ENCODE results near the gene JMJD1C.
"Not testable (repeated sequence)": the region's sequence is repeated elsewhere in the genome, so short reads cannot be mapped to it uniquely, and the experiment has no call there.

The JMJD1C gene

DNA sequence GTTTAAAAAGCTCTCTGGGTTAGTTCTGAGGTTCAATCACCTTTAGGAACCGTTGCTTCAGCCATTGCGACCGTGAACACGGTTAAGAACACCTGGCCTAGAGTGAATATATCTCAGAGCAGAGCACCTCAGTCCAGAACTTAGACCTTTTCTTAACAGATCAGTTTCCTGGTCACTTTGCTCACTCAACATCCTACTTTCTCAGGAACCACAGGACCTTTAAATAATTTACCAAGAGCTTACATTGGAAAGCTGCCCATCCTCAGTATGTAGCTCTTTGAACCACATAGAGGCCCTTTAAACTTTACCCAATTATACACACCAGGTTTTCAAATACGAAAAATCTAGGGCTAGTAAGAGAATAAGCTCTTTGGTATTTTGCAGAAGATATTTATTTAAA lies 179.4 kb downstream of the JMJD1C start:
- DNase-seq: no peak

DNA sequence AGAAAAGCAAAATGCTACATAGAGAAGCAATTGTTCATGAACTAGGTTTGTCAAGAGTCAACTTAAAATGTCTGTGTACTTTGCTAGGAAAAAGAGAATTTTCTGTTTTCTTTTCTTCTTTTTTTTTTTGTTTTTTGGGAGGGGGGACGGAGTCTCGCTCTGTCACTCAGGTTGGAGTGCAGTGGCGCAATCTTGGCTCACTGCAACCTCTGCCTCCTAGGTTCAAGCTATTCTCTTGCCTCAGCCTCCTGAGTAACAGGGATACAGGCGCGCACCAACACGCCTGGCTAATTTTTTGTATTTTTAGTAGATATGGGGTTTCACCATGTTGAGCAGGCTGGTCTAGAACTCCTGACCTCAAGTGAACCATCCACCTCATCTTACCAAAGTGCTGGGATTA lies 181.9 kb downstream of the JMJD1C start:
- DNase-seq: not testable (repeated sequence)

DNA sequence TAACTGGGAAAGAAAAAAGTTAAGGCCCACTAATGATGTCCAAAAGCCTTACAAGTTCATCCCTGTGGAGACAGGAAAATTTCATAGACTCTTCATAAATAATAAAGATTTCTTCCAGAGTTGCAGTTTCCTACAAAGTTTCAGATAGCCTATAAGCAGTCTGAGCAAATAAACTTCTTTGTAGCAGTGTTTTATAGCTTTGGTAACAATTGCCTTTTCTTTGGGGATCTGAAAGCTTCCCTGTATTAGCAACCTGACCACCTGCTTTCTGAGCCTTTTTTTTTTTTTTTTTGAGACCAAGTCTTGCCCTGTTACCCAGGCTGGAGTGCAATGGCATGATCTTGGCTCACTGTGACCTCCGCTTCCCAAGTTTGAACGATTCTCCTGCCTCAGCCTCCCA lies 182.7 kb downstream of the JMJD1C start:
- no peak for DNase-seq

DNA sequence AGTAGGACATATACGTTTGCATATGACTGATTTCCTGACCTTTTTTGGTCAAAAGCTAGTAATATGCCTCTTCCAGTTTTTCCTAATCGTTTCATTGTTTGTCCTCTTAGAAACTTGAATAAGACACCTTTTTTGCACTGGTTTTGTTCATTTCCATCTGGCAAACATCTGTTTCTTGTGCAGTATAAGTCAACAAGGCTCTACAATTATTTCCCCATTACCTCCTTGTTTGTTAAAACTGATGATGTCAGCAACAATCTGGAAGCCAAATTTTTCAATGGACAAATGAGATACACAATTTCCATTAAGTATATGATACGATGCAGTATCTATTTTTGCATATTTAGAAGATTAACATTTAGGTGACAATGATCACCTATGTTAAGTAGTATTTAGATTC lies 183.8 kb downstream of the JMJD1C start:
- no peak for DNase-seq

DNA sequence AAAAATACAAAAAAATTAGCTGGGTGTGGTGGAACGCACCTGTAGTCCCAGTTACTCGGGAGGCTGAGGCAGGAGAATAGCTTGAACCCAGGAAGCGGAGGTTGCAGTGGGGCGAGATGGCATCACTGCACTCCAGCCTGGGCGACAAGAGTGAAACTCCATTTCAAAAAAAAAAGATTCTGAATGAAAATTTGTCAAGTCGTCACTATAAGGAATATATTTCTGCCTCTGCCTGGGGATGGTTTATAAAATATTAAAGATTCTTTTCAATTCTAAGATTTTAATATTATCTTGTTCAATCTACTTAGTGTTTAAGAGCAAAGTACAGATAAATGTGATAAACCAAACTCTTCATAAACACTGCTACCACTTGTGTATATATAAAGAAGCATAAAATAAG lies 185.4 kb downstream of the JMJD1C start:
- DNase-seq: no peak

DNA sequence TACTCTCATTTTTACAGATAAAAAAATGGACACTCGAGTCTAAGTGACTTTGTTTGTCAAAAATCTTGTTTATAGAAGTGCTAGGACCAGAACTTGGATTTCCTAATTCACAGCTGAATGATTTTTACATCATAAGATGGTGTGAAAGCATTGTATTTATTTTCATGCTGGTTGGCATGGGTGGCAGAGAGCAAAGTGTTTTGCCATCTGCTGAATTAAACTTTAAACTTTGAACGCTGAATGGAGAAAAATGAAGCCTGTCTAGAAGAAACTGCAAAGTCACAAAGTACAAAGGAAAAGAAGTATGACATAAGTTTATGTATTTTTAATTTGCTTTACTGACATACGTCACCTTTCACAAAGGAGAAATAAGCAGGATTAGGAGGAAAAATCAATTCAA lies 190.7 kb downstream of the JMJD1C start:
- no peak for DNase-seq

DNA sequence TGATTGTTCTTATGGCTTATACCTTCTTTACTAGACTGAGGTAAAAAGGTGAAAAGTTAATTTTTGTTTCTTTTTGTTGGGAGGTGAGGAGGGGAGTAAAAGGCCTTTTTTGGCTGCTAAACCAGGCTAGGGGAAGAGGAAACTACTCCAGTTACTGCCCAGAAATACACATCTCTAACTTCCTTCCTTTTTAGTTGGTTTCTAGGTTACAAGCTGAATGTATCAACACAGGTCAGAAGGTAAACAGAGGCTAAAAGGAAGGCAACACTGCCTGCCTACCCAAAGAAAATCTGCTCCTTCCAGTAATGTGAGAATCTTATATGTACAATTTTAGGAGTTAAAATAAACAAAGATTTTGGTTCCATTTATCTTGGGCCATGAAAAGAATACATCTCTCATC lies 192.2 kb downstream of the JMJD1C start:
- peak; percentile 24 for DNase-seq

DNA sequence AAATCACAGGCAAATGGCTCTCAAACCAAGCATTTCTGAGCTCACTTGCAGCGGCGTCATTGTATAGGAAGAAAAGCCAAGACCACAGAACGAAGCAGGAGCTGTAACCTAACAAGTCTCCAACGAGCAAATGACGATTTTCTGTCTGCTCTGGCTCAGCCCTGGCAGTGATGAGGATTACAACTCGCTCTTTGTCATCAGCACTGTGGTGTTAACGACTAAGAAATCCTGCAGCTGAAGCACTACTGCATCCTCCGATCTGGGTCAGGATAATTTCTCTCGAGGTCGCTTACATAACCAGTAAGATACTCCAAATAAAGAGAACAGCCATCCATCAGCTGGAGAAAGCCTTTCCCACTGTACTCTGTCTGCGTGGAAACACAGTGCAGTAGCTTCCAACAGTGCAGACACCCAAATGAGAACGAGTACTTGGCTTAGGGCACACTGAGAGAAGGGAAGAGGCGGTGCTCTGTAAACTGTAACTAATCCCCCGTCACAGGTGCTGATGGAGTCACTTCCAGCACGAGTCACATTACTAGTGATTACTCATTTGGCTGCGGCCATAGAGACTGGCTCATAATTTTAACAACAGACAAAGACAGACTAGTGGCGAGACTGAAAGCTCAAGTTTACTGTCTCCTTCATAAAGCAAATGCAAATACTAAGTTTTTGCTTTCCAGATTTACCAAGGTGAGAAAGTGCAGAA lies 196.8 kb downstream of the JMJD1C start:
- DNase-seq: peak; percentile 96

DNA sequence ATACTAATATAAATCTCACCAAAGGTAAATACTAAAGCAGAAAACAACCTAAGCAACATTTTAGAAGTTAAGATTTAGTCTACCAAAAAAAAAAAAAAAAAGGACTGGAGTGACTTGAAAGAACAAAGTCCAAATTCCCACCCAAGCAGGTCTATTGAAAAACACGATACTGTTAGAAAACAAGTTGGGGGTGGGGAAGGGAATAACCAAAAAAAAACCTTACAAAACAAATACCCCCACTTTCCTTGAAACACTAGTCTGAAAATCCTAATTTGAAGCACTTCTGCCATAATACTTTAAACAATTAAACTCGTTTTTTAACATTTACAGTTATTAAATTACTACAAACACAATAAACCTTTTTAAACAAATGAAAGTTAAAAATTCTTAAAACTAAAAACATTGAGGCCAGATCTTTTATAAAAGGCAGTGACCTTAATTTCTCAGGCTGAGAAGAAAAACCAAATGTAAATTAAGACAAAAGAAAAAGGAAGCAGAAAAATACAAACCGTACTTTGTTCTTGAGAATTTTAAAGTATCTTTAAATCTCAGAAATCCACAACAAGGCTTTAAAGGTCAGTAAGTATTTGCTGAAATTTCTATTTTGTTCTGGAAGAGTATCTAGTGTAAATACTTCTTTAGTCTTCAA lies 197.5 kb downstream of the JMJD1C start:
- DNase-seq: peak; percentile 69

DNA sequence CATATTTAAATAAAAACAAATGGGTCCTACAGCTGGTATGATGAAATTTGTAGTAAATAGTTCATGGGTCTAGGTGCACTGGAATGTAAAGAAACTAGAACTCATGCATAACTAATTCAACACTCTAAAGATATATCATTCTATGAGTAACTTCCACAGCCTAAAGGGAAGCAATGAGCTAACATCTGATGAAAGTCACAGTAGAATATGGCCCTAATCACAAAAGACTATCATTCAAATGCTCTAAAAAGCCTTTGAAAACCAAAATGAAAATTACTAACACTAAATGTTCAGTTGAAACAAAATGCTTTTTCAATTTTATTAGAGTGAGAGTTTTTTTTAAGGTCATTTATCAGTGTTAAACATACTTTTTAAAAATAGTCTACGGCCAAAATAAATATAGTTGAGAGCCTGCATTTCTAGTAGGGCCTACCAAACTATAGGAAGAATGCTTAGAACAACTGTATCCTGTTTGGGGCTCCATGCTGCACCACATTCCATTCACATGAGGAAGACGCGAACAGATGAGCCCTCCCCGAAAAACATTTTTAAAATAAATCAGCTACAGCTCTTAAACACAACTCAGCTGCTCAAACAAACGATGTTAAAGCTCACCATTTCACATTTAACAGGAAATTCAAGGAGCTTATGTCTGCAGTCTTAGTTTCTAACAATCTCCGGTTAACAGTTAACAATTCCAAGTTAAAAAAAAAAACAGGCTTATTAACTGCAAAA lies 198.2 kb downstream of the JMJD1C start:
- peak; percentile 81 for DNase-seq

DNA sequence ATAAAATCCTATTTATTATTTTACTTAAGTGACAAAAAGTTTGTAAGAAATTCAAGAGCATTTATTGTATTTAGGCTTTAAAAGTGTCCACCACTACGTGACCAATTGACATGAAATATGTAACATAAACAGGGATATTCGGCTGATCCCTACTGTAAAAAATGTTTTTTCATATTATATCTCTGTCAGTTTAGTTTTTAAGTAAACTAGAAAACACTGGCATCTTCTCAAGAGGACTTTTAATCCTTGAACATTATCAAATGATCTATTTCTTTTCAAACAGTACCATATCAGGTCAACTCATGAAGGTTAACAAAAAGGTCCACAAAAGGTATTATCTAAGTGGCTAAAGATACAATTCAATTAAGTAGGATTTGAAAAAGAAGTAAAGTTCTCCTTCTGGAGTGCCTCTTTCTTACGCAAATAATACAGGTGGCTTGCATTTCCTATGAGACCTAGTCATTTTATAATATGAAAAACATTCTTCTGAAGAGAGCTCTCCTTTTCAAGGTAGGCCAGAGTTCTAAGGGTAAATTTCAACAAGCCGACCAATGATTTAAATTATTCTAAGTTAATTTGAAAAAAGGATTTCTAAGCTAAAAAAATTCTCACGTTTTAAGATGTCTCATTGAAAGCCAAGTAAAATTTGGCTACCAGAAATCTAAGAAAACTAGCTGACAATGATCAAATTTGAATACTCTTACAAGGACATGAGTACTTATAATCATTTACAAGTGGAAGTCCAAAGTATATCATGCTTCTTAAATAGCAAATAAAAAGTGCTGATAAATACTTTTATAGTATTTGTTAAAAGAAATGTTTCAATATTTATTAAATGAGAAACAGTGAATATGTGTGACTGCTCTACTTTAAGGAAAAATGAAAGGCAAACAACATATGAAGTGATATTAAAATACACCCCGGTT lies 199.1 kb downstream of the JMJD1C start:
- peak; percentile 25 for DNase-seq

DNA sequence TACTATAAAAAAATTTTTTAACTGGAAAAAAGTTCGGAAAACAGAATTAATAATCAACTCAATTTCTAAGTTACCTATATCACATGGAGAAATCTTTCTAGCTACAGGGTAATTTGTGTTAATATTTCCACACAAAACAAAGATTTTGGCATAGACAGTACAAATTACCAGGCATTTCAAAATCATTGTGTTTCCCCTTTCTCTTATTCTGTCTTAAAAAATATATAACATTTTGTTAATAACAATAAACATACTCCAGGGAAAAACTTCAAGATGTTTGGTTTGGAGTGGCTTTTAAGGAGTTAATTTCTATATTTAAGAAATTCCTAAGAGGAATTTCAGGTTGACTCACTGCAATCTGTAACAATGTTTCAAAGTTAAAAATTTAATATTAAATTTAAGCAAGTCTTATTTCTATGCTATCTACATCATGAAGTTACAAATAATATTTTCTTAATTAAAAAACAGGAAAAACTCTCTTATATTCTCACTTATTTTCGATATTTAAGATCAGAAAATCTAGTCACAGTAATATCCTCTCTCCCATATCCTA lies 200.0 kb downstream of the JMJD1C start:
- DNase-seq: no peak

DNA sequence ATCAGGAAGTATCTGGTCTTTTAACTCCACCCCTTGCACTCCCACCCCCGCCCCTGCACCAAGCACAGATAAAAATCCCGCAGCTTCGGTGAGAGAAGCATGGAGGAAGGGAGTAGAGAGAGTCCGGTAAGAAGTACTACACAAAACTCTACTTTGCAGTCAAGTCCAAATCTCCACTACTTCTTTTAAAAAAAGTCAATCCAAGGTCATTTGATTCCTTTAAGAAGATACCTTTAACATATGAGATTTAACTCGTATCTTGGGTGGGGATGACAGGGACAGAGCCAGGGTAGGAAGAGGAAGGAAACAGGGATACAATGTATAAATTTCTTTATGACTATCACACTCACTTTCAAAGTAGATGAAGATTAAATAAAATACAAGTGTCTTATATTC lies 200.6 kb downstream of the JMJD1C start:
- DNase-seq: peak; percentile 88

DNA sequence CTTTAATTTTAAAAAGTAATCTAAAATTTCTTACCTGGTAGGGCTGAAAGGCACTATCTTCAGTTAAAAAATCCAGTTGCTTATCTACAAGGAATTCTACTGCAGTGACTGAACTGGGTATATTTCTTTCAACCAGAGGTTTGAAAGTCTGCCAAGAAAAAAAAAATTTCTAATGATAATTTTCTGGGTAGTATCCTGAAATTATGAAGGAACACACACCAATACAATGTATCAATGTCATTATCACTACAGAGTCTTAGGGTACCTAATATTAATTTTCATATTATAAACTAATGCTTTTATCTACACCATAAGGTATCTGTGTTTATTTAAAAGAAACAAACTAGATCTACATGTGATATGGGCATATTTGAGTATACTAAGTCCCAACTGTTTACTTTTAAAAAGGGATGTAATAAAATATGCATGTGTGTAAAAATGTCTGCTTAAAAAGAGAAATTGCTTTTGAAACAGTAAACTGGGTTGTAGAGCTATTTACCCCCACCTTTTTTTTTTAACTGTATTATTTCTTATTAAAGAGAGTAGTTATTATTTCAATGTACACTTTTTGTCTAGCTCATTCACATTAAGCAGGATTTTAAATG lies 201.1 kb downstream of the JMJD1C start:
- DNase-seq: peak; percentile 55

DNA sequence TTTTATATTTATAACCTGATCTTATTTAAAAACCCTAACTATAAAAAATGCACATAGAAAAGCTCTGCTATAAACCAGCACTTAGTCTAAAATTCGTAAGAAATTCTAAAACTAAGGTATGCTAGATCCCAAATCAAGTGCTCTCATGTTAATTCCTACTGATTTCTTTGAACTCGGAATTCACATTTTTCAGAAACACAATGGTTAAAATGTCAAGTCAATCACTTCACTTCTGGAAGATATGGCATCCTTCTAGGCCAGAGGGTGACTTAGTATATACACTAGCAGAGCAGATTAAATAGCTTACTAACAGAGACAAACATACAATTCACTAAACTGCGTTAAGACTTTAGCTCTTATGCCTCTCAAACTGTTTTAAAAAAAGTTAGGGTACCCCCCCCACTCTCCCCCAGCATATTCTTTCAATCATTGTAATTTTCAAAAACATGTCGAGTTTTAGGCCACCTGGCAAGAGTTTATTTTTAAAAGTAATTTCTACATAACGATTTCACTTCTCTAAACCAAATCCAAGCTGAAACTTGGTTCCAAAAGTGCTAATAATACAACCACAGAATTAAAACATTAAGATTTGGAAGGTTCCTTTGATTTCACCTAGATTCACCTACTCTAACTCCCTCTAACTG lies 203.2 kb downstream of the JMJD1C start:
- no peak for DNase-seq

DNA sequence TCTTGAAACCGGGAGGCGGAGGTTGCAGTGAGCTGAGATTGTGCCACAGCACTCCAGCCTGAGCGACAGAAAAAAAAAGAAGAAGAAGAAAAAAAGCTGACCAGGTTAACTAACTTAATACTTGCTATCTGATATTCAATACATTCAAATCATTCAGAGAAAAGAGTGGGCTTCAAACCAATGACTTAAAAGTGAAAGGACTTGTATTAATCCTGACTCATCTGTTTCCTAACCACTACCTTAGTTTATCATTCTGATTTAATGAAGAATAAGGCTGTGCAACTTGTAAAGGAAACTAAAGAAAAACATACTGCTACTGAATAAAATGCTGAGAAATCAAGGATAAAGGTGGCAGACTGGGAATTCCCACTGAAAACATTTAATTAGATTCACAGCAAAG lies 204.3 kb downstream of the JMJD1C start:
- DNase-seq: no peak

DNA sequence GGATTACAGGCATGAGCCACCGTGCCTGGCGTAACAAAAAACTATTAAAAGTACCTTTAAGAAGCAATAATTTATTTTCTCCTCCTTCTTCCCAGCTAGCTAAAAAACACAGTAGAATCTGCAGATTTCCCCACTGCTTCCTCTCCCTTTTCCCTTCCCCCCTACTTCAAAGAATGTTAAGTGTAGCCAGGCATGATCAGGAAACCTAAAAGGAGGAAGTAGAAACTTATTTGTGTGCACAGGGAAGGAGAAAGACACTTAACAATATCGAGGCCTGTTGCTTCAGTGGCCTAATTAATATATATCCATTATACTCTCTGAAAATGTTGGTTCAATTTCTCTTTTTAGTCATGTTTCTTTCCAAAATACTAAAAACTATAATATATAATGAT lies 204.9 kb downstream of the JMJD1C start:
- DNase-seq: peak; percentile 70

DNA sequence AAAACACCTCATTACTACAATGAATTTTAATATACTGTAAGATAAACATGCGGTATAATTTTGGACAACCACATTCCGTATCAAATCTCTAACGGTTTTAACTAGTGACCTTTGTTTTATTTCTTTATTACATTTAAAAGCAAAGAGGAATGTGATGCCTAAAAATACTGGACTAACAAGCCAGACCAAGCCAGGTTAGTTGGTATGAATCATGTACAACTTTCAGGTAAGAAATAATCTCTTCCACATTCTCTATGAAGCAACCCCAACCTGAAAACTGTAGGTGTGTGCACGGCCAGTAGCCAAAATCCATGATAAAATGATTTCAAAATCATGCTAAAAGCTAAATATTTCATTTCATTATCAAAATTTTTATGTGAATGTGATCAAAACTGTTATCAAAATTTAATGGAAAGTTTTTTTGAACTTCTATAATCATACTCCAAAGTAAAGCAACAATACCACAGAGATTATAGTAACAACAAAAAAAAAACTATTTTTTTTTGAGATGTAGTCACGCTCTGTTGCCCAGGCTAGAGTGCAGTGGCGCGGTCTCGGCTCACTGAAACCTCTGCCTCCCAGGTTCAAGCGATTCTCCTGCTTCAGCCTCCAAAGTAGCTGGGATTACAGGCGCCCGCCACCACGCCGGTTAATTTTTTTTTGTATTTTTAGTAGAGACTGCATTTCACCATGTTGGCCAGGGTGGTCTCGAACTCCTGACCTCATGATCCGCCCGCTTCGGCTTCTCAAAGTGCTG lies 205.5 kb downstream of the JMJD1C start:
- no peak for DNase-seq

DNA sequence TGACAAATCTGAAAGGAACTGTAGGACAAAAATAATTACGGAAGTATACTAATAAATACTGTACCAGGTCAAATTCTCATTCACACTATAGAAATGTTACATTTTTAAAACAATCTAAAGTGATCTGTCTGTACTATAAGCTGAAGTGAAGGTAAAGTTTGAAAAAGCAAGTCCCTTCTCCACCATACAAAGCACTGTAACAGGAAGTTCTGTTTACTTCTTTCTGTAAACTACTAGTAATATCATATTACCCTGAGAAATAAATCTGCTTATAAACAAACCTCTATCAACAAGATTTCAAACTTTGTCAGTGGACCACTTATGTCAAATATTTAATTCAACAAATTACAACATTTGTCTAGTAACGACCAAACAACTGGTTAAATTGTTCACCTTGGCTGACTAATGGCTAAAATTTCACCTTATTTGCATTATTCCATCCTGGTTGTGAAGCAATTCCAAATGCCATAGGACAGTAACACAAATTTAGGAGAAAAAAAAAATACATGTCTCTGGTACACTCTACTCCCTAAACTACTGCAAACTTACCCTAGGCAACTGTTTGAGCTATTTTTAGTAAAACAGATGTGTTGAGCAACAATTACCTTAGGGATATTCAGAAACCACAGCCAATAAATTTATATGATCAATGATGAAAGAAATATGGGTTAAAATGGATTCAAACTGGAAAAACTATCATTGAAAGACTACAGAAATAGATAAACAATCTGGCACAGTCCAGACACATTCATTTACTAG lies 206.7 kb downstream of the JMJD1C start:
- no peak for DNase-seq

DNA sequence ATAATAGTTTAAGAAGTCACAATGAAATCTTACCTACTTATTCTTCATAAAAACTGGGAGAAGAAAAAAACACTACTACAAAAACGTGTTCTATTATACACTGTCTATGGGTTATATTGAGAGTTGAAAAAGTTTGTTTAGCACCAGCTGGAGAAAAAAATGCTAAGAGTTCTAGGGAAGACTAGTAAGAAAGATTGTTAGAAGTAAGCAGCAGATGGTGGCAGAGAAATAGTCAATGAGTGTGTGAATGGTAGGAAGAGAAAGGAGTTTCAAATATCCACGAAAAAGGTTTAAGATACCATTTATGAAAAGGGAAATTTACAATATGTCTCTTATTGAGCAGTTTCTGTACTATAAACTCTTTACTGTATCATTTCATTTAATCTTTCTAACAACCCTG lies 208.0 kb downstream of the JMJD1C start:
- DNase-seq: no peak

Measured in hematopoietic multipotent progenitor cell treated with erythropoietin and hydrocortisone succinate and interleukin-3 and kit ligand, for 4 days (in vitro differentiated cells).